ENCODE results near the gene ADORA1.

The ADORA1 gene

DNA sequence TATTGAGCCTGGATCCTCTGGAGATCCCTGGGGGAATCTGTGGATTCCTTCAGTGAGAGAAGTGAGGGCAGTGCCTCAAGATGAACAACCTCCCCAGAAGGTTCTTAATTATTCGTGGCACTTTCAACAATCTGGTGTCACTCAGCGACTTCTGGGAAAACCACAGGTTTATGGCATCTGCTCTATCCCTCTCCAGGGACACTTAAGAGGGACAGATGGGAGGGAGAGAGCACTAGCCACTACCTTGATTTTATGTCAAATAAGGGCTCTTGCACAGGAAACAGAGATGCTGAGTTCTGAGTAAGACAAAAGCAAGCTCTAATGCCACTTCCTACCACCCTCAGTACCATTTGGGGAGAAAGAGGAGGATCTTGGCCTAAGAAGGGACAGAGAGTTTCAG is 80.2 kb downstream of the ADORA1 start:
- H3K27ac ChIP-seq (replicated peaks): no peak overlapping the region
- DNase-seq (ENCODE audit: low read depth in 1 of 2, low spot score in 1 of 2): no peak
- H3K27me3 ChIP-seq (ENCODE audit: insufficient read depth, poor library complexity, severe bottlenecking): no peaks in the 10 kb centered on the region
- no peak overlapping the region for H3K4me3 ChIP-seq (replicated peaks; ENCODE audit: insufficient read depth, low read length)
- no peak for TF ChIP-seq POLR2AphosphoS5 (IDR thresholded peaks at IDR 0.05; ENCODE audit: low read depth)
- TF ChIP-seq GABPA (IDR thresholded peaks at IDR 0.05; ENCODE audit: low read depth): no peak
- TF ChIP-seq, protein P1, sequence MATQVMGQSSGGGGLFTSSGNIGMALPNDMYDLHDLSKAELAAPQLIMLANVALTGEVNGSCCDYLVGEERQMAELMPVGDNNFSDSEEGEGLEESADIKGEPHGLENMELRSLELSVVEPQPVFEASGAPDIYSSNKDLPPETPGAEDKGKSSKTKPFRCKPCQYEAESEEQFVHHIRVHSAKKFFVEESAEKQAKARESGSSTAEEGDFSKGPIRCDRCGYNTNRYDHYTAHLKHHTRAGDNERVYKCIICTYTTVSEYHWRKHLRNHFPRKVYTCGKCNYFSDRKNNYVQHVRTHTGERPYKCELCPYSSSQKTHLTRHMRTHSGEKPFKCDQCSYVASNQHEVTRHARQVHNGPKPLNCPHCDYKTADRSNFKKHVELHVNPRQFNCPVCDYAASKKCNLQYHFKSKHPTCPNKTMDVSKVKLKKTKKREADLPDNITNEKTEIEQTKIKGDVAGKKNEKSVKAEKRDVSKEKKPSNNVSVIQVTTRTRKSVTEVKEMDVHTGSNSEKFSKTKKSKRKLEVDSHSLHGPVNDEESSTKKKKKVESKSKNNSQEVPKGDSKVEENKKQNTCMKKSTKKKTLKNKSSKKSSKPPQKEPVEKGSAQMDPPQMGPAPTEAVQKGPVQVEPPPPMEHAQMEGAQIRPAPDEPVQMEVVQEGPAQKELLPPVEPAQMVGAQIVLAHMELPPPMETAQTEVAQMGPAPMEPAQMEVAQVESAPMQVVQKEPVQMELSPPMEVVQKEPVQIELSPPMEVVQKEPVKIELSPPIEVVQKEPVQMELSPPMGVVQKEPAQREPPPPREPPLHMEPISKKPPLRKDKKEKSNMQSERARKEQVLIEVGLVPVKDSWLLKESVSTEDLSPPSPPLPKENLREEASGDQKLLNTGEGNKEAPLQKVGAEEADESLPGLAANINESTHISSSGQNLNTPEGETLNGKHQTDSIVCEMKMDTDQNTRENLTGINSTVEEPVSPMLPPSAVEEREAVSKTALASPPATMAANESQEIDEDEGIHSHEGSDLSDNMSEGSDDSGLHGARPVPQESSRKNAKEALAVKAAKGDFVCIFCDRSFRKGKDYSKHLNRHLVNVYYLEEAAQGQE (IDR thresholded peaks at IDR 0.05; ENCODE audit: insufficient replicate concordance, low read depth): no peak
- TF ChIP-seq SPI1 (IDR thresholded peaks at IDR 0.05; ENCODE audit: borderline replicate concordance, low read depth): no peak
- TF ChIP-seq, protein P2, sequence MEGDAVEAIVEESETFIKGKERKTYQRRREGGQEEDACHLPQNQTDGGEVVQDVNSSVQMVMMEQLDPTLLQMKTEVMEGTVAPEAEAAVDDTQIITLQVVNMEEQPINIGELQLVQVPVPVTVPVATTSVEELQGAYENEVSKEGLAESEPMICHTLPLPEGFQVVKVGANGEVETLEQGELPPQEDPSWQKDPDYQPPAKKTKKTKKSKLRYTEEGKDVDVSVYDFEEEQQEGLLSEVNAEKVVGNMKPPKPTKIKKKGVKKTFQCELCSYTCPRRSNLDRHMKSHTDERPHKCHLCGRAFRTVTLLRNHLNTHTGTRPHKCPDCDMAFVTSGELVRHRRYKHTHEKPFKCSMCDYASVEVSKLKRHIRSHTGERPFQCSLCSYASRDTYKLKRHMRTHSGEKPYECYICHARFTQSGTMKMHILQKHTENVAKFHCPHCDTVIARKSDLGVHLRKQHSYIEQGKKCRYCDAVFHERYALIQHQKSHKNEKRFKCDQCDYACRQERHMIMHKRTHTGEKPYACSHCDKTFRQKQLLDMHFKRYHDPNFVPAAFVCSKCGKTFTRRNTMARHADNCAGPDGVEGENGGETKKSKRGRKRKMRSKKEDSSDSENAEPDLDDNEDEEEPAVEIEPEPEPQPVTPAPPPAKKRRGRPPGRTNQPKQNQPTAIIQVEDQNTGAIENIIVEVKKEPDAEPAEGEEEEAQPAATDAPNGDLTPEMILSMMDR (IDR thresholded peaks at IDR 0.05; ENCODE audit: insufficient read depth, low read length): no peak

DNA sequence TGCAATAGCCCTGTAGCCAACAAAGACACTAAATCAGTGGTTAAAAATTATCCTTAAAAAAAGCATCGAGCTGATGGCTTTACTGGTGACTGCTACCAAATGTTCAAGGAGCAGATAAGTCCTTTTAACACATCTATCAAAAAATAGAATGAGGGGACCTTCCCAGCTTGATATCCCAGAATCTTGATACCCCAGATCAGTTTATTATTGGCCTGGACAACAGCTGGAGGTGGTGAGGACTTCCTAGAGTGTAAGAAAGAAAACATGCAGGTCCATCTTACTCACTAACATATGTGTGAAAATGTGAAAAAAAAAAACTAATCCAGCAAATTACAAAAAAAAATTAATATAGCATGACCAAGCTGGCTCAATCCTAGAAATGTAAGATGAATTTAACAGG is 80.7 kb downstream of the ADORA1 start:
- DNase-seq (ENCODE audit: low read depth in 1 of 2, low spot score in 1 of 2): no peak
- TF ChIP-seq, protein P1 (IDR thresholded peaks at IDR 0.05; ENCODE audit: insufficient replicate concordance, low read depth): no peak
- TF ChIP-seq, protein P2 (IDR thresholded peaks at IDR 0.05; ENCODE audit: insufficient read depth, low read length): no peak
- no peak for TF ChIP-seq POLR2AphosphoS5 (IDR thresholded peaks at IDR 0.05; ENCODE audit: low read depth)
- no peak for TF ChIP-seq GABPA (IDR thresholded peaks at IDR 0.05; ENCODE audit: low read depth)
- TF ChIP-seq SPI1 (IDR thresholded peaks at IDR 0.05; ENCODE audit: borderline replicate concordance, low read depth): no peak
- Histone ChIP-seq H3K27ac (replicated peaks) (no peak overlapping the region), H3K27me3 (ENCODE audit: insufficient read depth, poor library complexity, severe bottlenecking) (no peaks in the 10 kb centered on the region), H3K4me3 (replicated peaks; ENCODE audit: insufficient read depth, low read length) (no peak overlapping the region)

DNA sequence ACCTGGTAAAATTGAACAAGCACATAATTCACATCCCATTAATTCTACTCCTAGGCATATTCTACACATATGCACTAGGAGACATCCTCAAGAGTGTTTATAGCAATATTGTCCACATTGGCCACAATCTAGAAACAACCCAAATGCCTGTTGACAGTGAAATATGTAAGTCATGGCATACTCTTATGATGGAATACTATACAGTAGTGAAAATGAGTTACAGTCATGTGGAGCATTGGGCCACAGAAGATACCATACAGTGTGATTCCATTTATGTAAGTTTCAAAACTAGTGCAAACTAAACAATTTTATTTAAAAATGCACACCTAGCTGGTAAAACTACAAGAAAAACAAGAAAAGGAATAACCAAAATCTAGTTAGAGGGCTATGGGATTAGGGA is 82.8 kb downstream of the ADORA1 start:
- no peaks in the 10 kb centered on the region for H3K27me3 ChIP-seq (ENCODE audit: insufficient read depth, poor library complexity, severe bottlenecking)
- H3K4me3 ChIP-seq (replicated peaks; ENCODE audit: insufficient read depth, low read length): no peak overlapping the region
- no peak overlapping the region for H3K27ac ChIP-seq (replicated peaks)
- DNase-seq (ENCODE audit: low read depth in 1 of 2, low spot score in 1 of 2): no peak
- TF ChIP-seq SPI1 (IDR thresholded peaks at IDR 0.05; ENCODE audit: borderline replicate concordance, low read depth) (no peak), POLR2AphosphoS5 (IDR thresholded peaks at IDR 0.05; ENCODE audit: low read depth) (no peak), GABPA (IDR thresholded peaks at IDR 0.05; ENCODE audit: low read depth) (no peak)
- TF ChIP-seq, protein P2 (IDR thresholded peaks at IDR 0.05; ENCODE audit: insufficient read depth, low read length): no peak
- TF ChIP-seq, protein P1 (IDR thresholded peaks at IDR 0.05; ENCODE audit: insufficient replicate concordance, low read depth): no peak
